HL-60/S4 (cell line): ENCODE data around the gene PAX8.

Experiments
- in situ Hi-C: fragments of 300-500 bp; cut with MboI; formaldehyde crosslinking; loops from 2 replicates; pipeline ENCODE4 v1.14.3; 2022; ENCODE audit warnings: low sequenced_read_pairs

PAX8 gene

DNA sequence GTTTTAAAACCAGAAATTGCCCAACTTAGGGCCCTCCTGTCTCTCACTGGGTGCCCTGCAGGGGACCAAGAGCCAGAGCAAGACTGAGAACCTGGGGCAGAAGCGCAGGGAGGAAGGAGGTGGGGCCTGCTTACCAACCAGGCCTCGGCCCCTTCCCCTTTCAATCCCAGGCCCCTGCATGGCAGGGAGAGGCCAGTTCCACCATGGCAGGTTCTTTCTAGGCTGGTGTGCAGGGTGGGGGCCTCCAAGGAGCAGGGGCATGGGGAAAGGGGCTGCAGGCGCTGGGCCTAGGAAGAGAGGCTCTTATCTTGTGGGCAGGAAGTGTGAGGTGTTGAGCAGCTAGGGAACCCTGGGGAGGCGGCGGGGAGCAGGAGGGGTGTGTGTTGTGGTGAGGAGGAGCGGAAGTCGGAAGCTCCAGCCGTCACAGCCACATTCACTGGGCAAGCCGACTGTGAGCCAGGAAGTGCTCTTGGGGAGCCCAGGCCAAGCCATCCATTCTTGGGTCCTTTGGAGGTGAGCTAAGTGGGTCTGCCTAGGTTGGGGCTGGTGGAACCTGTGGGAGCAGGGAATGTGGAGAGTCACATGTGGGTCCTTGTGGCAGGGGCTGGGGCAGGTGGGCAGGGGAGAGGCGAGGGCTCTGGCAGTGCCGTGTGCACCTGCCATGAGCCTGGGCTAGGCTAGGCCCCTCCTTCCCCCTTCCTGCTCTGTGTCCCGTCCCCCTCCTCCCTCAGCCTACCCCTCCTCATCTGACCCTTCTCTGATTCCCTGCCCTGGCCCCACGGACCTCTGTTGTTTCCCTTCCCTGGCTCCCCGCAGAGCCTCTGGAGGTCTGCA lies 105.0 kb downstream of the PAX8 start, which contains the start of gene PSD4:
TSS of gene PSD4 (plus strand) at position 430 of the 834 bp plus-strand sequence. CDS start 8,486 bp downstream, outside the sequence.
- in situ Hi-C loops = no loop called here

DNA sequence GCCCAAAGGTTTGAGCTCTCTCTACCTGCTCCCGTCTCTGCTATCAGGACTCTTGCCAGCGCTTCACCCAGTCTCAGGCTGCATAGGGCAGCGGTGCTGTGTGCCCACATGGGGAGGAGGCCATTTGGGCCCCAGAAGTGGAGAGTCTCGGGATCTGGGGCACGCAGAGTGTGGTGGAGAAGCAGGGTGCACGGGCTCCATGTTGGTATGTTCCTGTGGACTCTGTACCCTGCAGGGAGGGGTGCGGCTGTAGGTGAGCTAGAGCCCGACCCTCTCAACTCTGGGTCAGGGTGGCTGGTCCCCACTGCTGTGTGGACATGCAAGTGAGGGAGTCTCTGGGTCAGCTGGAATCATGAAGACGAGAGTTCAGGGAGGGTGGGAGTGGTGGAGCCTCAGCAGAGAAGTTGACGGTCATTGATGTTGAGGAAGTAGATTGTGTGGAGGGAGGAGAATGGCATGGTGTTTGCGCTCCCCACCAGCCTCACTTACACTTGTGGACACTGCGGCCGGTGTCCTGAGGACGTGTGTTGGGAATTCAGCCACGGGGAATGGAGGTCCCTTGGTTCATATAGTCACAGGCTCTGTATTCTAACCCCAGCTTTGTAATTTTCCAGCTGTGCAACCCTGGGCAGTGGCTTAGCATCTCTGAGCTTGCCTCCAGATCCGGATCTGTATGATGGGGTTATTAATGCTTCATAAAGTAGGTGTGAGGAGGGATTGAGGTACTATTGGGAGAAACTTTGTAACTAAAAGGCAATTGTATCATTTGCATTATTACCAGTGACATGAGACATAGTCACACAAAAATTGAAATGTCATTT lies 105.8 kb downstream of the PAX8 start:
- in situ Hi-C loops = no loop called here

DNA sequence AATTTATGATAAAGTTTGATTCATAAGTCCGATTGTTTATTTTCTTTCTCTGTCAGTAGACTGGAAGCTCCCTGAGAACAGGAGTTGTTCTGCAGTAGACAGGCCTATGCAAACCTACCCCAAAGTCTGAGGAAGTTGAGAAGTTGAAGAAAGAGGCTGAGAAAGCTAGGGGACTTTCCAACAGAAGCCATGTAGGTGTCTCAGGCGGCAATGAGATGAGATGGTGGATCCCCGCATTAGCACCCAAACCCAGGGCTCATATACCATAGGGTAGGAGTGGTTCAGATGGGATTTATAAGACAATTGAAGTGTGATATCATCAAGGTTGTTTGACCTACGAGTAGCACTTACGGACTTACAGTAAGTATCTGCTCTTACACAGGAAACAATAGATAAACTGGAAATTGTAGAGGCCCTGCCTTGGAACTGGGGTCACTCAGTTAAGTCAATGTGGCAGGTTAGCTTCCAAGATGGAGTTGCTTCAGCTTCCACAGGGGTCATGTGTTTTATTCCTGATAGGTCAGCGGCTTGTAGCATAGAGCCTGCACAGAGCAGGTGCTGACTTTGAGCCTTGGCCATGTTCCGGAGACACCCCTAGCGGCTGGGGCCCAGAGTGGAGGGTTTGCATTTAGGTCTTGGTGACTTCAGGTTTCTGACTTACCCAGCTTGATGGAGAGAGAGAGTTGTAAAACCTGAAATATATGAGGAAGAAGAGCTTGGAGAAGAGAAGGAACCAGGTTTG lies 107.2 kb downstream of the PAX8 start:
- in situ Hi-C loops = no loop called here

DNA sequence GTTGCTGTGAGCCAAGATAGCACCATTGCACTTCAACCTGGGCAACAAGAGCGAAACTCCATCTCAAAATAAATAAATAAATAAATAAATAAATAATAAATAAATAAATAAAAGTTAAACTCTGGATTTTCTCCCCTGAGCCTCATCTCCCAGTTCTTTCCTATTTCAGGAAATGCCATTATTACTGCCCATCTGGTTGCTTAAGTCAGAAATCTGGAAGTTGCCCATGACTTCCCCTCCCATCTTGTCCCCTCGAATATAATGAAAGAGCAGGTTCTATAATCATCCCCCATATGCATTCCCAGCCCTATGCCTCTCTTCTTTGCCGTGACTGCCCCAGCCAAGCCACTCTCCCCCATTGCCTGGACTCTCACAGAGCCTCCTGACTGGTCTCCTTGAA lies 109.1 kb downstream of the PAX8 start:
- in situ Hi-C loops = no loop called here

DNA sequence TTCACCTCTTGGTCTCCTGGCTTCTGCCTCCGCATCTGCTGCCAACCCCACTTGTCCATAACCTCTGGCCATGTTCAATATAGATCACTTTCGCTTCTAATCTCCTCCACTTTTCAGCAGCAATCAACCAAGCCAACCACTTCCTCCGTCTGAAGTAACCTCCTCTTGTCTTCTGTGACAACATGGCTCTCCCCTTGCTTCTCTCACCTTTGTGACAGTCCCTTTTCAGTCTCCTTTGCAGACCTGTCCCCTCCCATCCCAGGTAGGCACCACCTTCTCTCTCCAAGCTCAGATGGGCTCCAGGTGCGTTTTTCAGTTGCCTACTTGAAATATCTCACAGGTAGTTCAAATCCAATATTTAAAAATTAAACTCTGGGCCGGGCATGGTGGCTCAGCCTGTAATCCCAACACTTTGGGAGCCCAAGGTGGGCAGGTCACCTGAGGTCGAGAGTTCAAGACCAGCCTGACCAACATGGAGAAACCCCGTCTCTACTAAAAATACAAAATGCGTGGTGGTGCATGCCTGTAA lies 109.7 kb downstream of the PAX8 start:
- in situ Hi-C loops = no loop called here

DNA sequence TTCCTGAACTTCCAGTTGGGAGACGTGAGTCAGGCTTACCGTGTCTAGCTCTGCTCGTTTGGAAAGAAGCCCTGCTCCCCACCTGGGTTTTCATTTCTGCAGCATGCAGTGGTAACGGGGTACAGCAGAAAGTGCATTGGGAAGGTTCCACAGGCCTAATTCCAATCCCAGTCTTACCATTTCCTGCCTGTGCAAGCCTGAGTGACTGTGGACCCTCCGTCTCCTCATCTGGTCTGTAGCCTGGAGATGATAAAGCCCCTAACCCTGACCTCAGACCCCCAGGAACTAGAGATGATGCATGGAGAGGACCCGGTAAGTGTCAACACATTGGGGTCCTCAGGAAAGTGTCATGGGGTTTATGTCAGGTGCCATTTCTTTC lies 110.8 kb downstream of the PAX8 start:
- in situ Hi-C loops = no loop called here

DNA sequence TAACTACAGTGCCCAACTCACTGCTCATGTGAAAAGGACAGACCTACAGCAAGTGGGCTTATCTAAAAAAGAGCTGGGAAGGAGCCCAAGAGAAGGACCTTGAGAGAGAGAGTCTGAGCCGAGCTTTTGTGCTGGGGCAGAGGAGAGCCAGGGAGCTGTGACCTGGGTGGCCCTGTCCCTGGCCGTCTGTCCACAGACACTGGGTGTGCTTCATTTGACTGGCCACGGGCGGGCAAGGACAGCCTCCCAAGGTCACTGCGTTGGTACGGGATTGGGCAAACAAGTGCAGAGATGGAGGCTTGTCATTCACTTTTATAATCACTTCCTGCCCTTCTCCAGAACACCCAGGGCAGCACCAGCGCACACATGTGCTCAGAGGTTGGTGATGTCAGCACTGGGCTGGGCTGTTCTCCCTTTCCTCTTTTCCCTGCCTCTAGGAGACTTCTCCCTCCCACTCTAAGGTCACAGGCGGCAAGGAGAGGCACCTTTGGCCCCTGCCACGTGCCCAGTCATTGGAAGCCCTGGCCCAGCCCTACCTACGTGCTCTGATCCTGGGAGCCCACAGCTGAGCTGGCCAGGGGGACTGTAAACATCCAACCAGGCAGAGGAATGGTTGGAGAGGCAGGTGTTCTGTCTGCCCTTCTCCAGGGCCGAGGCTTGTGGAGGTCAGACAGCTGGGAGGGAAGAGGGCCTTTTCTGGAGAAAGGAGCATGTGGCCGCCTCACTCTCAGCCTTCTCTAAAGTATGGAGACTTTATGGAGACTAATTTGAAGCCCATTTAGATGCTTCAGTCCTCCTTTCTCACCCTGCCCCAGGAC lies 111.4 kb downstream of the PAX8 start:
- in situ Hi-C loops = no loop called here

DNA sequence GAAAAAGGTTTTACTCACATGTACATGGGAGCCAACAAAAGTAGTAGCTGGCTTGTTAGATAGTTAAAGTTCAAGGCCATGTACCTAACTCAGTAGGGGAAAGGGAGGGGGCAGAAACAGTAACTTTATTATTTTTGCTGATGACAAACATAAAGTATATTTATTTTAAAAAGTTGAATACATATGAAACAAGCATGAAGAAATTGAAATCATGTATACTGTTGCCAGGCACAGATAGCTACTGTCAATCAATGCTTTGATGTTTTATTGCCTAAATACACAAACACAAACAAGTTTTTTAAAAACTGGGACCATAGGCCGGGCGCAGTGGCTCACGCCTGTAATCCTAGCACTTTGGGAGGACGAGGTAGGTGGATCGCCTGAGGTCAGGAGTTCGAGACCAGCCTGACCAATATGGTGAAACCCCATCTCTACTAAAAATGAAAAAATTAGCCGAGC lies 112.5 kb downstream of the PAX8 start:
- in situ Hi-C loops = no loop called here
